ENCODE measurements around the gene LPAR5. TPM values are rescaled to one million over a fixed set of nuclear protein-coding genes. Genes with fewer than 3 reads are reported as not detected.

Gene LPAR5
- total RNA-seq, 1 donor from 2014 or later = 5.2 TPM

DNA sequence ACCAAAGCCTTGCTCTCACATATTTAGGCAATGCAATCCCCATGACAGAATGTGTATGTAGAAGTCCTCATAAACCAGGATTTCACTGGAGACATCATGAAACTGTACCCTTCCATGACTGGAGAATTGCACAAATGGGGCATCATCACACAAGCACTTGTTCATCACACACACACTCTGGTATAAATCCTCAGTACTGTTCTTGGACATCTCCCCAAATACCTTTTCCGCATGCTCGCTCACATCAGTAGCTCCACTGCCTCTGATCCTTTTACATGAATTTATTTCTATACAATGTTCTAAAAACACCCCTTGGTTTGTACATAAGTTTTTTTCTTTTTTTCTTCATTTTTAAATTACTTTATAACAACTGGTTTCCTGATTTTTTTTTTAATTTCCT lies 30.5 kb upstream of the LPAR5 start:
- Histone ChIP-seq H3K36me3 (ENCODE audit: control insufficient read depth, insufficient read depth, low read length) (no peaks in the 10 kb centered on the region), H3K4me3 (ENCODE audit: low read depth, low read length) (no peak overlapping the region), H3K27me3 (ENCODE audit: control insufficient read depth, insufficient read depth, low read length) (no peaks in the 10 kb centered on the region)
- no peak for TF ChIP-seq CTCF (IDR thresholded peaks at IDR 0.05; ENCODE audit: insufficient read depth, low read length, poor library complexity, severe bottlenecking)
- DNase-seq (ENCODE audit: low read depth) = no peak

DNA sequence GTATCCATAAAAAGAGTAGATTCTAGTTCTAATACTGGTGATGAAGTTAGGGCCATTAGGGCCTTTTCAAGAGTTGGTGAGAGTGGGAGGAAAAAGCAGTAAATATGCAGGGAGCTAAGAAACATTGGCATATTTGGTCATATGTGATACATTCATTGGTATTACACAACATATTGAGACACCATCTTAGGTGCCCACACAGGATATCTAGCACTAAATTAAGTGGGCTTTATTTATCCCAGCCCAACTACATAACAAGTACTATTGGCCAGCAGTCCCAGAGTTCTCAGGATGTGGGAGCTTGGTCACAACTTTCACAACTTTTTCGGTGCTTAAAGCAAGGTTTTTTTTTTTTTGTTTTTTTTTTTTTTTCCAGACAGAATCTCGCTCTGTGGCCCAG lies 29.1 kb upstream of the LPAR5 start:
- Histone ChIP-seq H3K36me3 (ENCODE audit: control insufficient read depth, insufficient read depth, low read length) (no peaks in the 10 kb centered on the region), H3K27me3 (ENCODE audit: control insufficient read depth, insufficient read depth, low read length) (no peaks in the 10 kb centered on the region), H3K4me3 (ENCODE audit: low read depth, low read length) (no peak overlapping the region)
- no peak for DNase-seq (ENCODE audit: low read depth)
- TF ChIP-seq CTCF (IDR thresholded peaks at IDR 0.05; ENCODE audit: insufficient read depth, low read length, poor library complexity, severe bottlenecking) = no peak

- Histone ChIP-seq H3K36me3 (ENCODE audit: control insufficient read depth, insufficient read depth, low read length) (no peaks in the 10 kb centered on the region), H3K4me3 (ENCODE audit: low read depth, low read length) (peak within 1 kb of the TSS; percentile 95), H3K27me3 (ENCODE audit: control insufficient read depth, insufficient read depth, low read length) (no peaks in the 10 kb centered on the region)
- peak; percentile 97 for DNase-seq (ENCODE audit: low read depth)
- TF ChIP-seq CTCF (IDR thresholded peaks at IDR 0.05; ENCODE audit: insufficient read depth, low read length, poor library complexity, severe bottlenecking) = no peak
Observed at GRCh38 chr12:6662906-6663742, 27.4 kb upstream of the LPAR5 start, which contains the start of gene ING4. ING4 (minus strand) TSS chr12:6663119; CDS start chr12:6663101, 18 bp downstream.

DNA sequence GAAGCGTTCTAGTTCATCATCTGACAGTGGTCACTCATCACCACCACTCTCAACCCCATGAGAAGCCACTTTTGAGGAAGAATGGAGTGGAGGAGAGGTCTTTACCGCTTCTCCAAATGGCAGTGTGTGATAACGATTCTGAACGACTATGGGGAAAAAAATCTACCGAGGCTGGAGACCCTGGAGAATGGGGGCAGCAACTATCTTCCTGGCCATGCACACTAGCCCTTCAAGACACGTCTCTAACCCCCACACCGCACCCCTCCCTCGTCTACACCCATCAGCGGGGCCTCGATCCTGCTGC lies 26.8 kb upstream of the LPAR5 start:
- H3K27me3 ChIP-seq (ENCODE audit: control insufficient read depth, insufficient read depth, low read length) = no peaks in the 10 kb centered on the region
- H3K36me3 ChIP-seq (ENCODE audit: control insufficient read depth, insufficient read depth, low read length) = no peaks in the 10 kb centered on the region
- H3K4me3 ChIP-seq (ENCODE audit: low read depth, low read length) = peak overlapping the region; percentile 95
- no peak for DNase-seq (ENCODE audit: low read depth)
- no peak for TF ChIP-seq CTCF (IDR thresholded peaks at IDR 0.05; ENCODE audit: insufficient read depth, low read length, poor library complexity, severe bottlenecking)

DNA sequence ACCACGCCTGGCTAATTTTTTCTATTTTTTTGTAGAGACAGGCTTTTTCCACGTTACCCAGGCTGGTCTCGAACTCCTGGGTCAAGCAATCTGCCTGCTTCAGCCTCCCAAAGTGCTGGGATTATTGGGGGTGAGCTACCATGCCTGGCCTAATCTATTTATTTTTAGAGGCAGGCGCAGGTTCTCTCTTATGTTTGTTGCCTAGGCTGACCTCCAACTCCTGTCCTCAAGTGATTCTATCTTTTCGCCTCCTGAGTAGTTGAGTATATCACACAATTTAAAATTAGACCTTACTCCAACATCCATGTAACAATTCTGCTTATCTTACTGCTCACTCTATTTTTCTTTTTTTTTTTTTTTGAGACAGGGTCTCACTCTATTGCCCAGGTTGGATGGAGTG lies 18.2 kb upstream of the LPAR5 start:
- TF ChIP-seq CTCF (IDR thresholded peaks at IDR 0.05; ENCODE audit: insufficient read depth, low read length, poor library complexity, severe bottlenecking) = no peak
- Histone ChIP-seq H3K4me3 (ENCODE audit: low read depth, low read length) (no peak overlapping the region), H3K36me3 (ENCODE audit: control insufficient read depth, insufficient read depth, low read length) (no peaks in the 10 kb centered on the region), H3K27me3 (ENCODE audit: control insufficient read depth, insufficient read depth, low read length) (no peaks in the 10 kb centered on the region)
- no peak for DNase-seq (ENCODE audit: low read depth)

DNA sequence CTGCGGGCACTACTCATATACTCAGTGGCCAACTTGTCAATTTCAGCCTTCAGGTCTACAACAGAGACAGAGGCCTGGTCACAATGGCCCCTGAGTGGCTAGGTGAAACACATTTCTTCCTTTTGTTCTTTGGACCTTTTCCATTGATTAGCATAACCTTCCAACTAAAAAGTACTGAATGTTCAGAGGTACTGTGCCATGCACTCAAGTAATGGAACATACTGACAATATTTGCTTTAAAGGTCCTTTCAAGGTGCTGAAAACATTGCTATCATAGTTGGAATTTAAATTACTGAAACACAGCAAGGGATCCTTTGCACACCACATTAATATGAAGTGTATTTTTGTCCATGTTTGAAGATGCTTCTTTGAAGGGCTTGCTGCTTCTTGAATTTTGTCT lies 17.6 kb upstream of the LPAR5 start:
- no peak for DNase-seq (ENCODE audit: low read depth)
- H3K4me3 ChIP-seq (ENCODE audit: low read depth, low read length) = no peak overlapping the region
- no peaks in the 10 kb centered on the region for H3K36me3 ChIP-seq (ENCODE audit: control insufficient read depth, insufficient read depth, low read length)
- no peak for TF ChIP-seq CTCF (IDR thresholded peaks at IDR 0.05; ENCODE audit: insufficient read depth, low read length, poor library complexity, severe bottlenecking)
- no peaks in the 10 kb centered on the region for H3K27me3 ChIP-seq (ENCODE audit: control insufficient read depth, insufficient read depth, low read length)
